Endothelial cell of umbilical vein (primary cell): ENCODE data around the gene CA11. TPM values are rescaled to one million over a fixed set of nuclear protein-coding genes. Genes with fewer than 3 reads are reported as not detected.
A peak's percentile ranks its signal among the peaks of the same experiment; 100 is the strongest.

ENCODE experiments used
- BruUV-seq: library from RNA; stranded (reverse); fragments of 400-500 nt; replicated peaks from 2 replicates; lab custom pipeline; 2021; lab: Mats Ljungman, UMichigan
- CTCF ChIA-PET: fragments of 300-600, 350-600 bp; sonication (Branson Sonifier 250); formaldehyde crosslinking; loops from one replicate; lab custom pipeline; 2021; ENCODE audit warnings: antibody characterized with exemption, inconsistent platforms; lab: Charles Lee
- POLR2A ChIA-PET: fragments of 300-600, 350-600 bp; sonication (Branson Sonifier 250); formaldehyde crosslinking; loops from one replicate; lab custom pipeline; 2021; ENCODE audit warnings: antibody characterized with exemption, inconsistent platforms; lab: Charles Lee
- DNase-seq: peaks from one replicate; pipeline ENCODE4 v3.0.0-alpha.2; 2011; ENCODE audit warnings: low read depth, low spot score
- FAIRE-seq: peaks from 2 replicates; lab custom pipeline; 2011; peaks lifted over from hg19 to GRCh38; lab: Jason Lieb, UNC
- H2AFZ ChIP-seq: 2 replicates; pipeline ENCODE4 v1.6.0; 2012; ENCODE audit warnings: low read depth, low read length, control low read depth, inconsistent platforms
- H3K27ac ChIP-seq: 2 replicates; pipeline ENCODE4 v1.5.1; 2011; ENCODE audit warnings: low read depth, mild to moderate bottlenecking, control low read depth, low read length, moderate library complexity; ENCODE audit not compliant: insufficient read depth
- H3K27me3 ChIP-seq, 2 experiments: 2 replicates each; pipeline versions ENCODE4 v1.6.0 to v1.6.1; 2011; ENCODE audit warnings: low read length in 2 of 2, mixed read lengths in 1 of 2; ENCODE audit not compliant: control insufficient read depth in 2 of 2, insufficient read depth in 2 of 2
- H3K36me3 ChIP-seq, 2 experiments: 2 replicates in 1 of 2; 3 replicates in 1 of 2; pipeline ENCODE4 v1.5.1; 2011; ENCODE audit warnings: low read length in 2 of 2, mild to moderate bottlenecking in 1 of 2, moderate library complexity in 1 of 2; ENCODE audit not compliant: control insufficient read depth in 2 of 2, insufficient read depth in 2 of 2; ENCODE audit errors: extremely low read depth in 1 of 2
- H3K4me1 ChIP-seq: 3 replicates; pipeline ENCODE4 v1.5.1; 2011; ENCODE audit warnings: mild to moderate bottlenecking, low read length; ENCODE audit not compliant: control insufficient read depth, insufficient read depth; ENCODE audit errors: extremely low read depth
- H3K4me2 ChIP-seq: 2 replicates; pipeline ENCODE4 v1.6.1; 2011; ENCODE audit warnings: low read length, control low read depth, mixed read lengths; ENCODE audit not compliant: insufficient read depth
- H3K4me3 ChIP-seq, 3 experiments: fragments of 200-600 bp in 1 of 3; sonication (generic), shearing (Covaris generic) in 1 of 3; replicated peaks in 1 of 3; 2 replicates each; pipeline ENCODE4 v1.5.1; 2011 to 2016; ENCODE audit warnings: control low read depth in 3 of 3, low read length in 3 of 3, mild to moderate bottlenecking in 2 of 3, inconsistent platforms in 1 of 3, low read depth in 1 of 3, moderate library complexity in 1 of 3; ENCODE audit not compliant: insufficient read depth in 1 of 3
- H3K79me2 ChIP-seq: 2 replicates; pipeline ENCODE4 v1.6.0; 2012; ENCODE audit warnings: low read length, inconsistent platforms; ENCODE audit not compliant: control insufficient read depth, insufficient read depth
- H3K9ac ChIP-seq: replicated peaks from 2 replicates; pipeline ENCODE3; 2011; ENCODE audit warnings: low read length, control low read depth; ENCODE audit not compliant: insufficient read depth; ENCODE audit errors: extremely low read depth
- H3K9me1 ChIP-seq: replicated peaks from 3 replicates; pipeline ENCODE4 v1.6.0; 2011; ENCODE audit warnings: mild to moderate bottlenecking, low read length; ENCODE audit not compliant: control insufficient read depth, insufficient read depth; ENCODE audit errors: extremely low read depth
- H3K9me3 ChIP-seq: replicated peaks from 2 replicates; pipeline ENCODE4 v1.5.1; 2012; ENCODE audit warnings: low read length, inconsistent platforms; ENCODE audit not compliant: control insufficient read depth, insufficient read depth
- H4K20me1 ChIP-seq: replicated peaks from 2 replicates; pipeline ENCODE3; 2011; ENCODE audit warnings: mild to moderate bottlenecking, low read length; ENCODE audit not compliant: control insufficient read depth, insufficient read depth; ENCODE audit errors: extremely low read depth
- FOS ChIP-seq: IDR thresholded peaks from 2 replicates; pipeline ENCODE4 v1.6.1; 2011; ENCODE audit warnings: mild to moderate bottlenecking, low read length, moderate library complexity, borderline replicate concordance; ENCODE audit not compliant: insufficient read depth
- JUN ChIP-seq: IDR thresholded peaks from 2 replicates; pipeline ENCODE4 v1.6.1; 2011; ENCODE audit warnings: borderline replicate concordance, low read depth; ENCODE audit not compliant: insufficient read length, insufficient read depth
- MAX ChIP-seq: IDR thresholded peaks from 2 replicates; pipeline ENCODE4 v1.6.1; 2011; ENCODE audit not compliant: insufficient read depth, insufficient read length
- POLR2AphosphoS5 ChIP-seq: IDR thresholded peaks from 2 replicates; pipeline ENCODE4 v1.6.1; 2012; ENCODE audit warnings: low read depth, mild to moderate bottlenecking, control low read depth, low read length, moderate library complexity; ENCODE audit not compliant: insufficient read depth
- dilution Hi-C: fragments of 300-500 bp; cut with MboI; formaldehyde crosslinking; loops from one replicate; pipeline ENCODE4 v1.15.0; 2019; ENCODE audit warnings: low sequenced_read_pairs; ENCODE audit not compliant: extremely low pct_ligation_motif_present
- intact Hi-C: fragments of 100-400 bp; cut with micrococcal nuclease; formaldehyde crosslinking; loops from one replicate; pipeline ENCODE4 v1.10.0; 2022
- polyA plus RNA-seq, 4 experiments: library from polyadenylated mRNA; depleted of rRNA in 3 of 4; stranded (reverse) in 3 of 4; unstranded in 1 of 4; fragments of >200 nt; gene quantifications; 2 replicates each; pipeline versions ENCODE4 v1.2.1 to v1.2.3, GENCODE V29; 2011 to 2012; ENCODE audit warnings: missing spikeins in 1 of 4
- total RNA-seq: library from RNA; stranded (reverse); gene quantifications from 2 replicates; pipeline ENCODE4 v1.2.3, GENCODE V29; 2021

The CA11 gene
- total and polyA plus RNA-seq, 2 donors (not counting 3 experiments of a cell fraction or from before 2014, with no cell fraction given): 2.8 to 4.7 TPM

- intact Hi-C loops (no loop called here), dilution Hi-C loops (no loop called here)
- FAIRE-seq (peak; percentile 69), DNase-seq (peak; percentile 61)
- Histone ChIP-seq H3K79me2 (no peaks in the 10 kb centered on the region), H3K4me2 (no peak overlapping the region), H3K4me3 (no peak overlapping the region), H2AFZ (peak overlapping the region; percentile 14), H3K9me3 (no peaks in the 10 kb centered on the region), H3K27me3 (peaks cover 0 to 2% of the 10 kb centered on the region in 2 experiments), H3K4me1 (peaks cover 2% of the 10 kb centered on the region), H3K9ac (no peak overlapping the region), H3K27ac (no peak overlapping the region), H4K20me1 (no peaks in the 10 kb centered on the region), H3K9me1 (no peaks in the 10 kb centered on the region), H3K36me3 (no peaks in the 10 kb centered on the region)
- no TSS peak for BruUV-seq
- POLR2A ChIA-PET: interaction anchor here (0.7 kb wide), 1 partner anchor 18 kb away, joined by 9 read pairs; no protein-coding TSS in a partner anchor
- CTCF ChIA-PET: interaction anchor here (0.7 to 1.7 kb wide), 2 partner anchors 11 to 19 kb away, joined by 3 to 16 read pairs; partner anchors contain the start of gene CA11
- TF ChIP-seq MAX: peak; percentile 48
- TF ChIP-seq FOS: no peak
- peak; percentile 20 for TF ChIP-seq POLR2AphosphoS5
These were observed 11.0 kb upstream of the CA11 start for GRCh38 chr19:48656840-48657474.

DNA sequence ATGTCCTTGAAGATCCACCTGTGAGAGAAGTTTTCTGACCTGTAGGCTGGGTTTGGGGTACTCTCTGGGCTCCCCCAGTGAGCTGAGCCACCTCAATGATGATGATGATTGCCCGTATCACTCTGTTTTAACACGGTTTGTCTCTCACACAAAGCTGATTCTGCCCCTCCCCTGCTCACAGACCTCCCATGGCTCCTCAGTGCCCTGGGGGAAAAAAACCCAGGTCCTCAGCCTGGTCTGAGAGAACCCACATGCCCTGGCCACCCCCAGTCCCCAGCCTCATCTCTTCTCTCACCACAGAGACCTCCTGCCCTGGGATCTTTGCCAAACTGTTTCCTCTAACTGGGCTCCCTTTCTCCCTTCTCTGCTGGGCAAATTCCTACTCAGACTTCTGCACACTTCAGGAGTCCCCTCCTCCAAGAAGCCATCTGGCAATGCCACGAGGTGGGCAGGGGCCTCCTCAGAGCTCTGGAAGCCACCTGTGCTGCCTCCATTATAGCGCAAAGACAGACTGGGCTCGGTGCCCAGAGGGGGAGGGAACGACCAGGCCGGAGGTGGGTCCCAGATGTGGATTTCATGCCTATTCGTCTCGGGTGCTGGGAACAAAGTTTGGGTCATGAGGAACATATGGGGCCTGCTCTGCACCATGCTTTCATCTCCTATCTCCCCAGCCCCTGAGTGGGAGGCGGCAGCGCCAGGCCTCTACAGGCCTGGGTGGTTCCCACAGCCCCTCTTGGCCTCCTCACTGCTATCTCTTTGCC, 8.5 kb upstream of the CA11 start:
- Histone ChIP-seq H4K20me1 (no peaks in the 10 kb centered on the region), H3K36me3 (no peaks in the 10 kb centered on the region), H3K4me2 (no peak overlapping the region), H3K9me1 (no peaks in the 10 kb centered on the region), H3K27me3 (peaks cover 0 to 2% of the 10 kb centered on the region in 2 experiments), H2AFZ (no peak overlapping the region), H3K4me1 (peaks cover 6% of the 10 kb centered on the region), H3K27ac (no peak overlapping the region), H3K9ac (no peak overlapping the region), H3K79me2 (no peaks in the 10 kb centered on the region), H3K9me3 (no peaks in the 10 kb centered on the region), H3K4me3 (no peak overlapping the region)
- no peak for TF ChIP-seq JUN
- FAIRE-seq (no peak), DNase-seq (no peak)
- intact Hi-C loops: no loop called here
- ChIA-PET CTCF (interaction anchor here (0.6 kb wide), 1 partner anchor 129 kb away, joined by 3 read pairs; no protein-coding TSS in a partner anchor), POLR2A (no interaction called here)
- dilution Hi-C loops: no loop called here
- BruUV-seq: no TSS peak
